Endothelial cell of umbilical vein (primary cell): ENCODE measurements around the gene TMEM38A.

Source experiments
- CTCF ChIP-seq, 2 donors: IDR thresholded peaks; 1 replicate in 1 of 2; 2 replicates in 1 of 2; pipeline ENCODE4 v1.5.1; 2011; ENCODE audit warnings: low read length in 2 of 2, mild to moderate bottlenecking in 2 of 2, moderate library complexity in 2 of 2, control low read depth in 1 of 2, inconsistent platforms in 1 of 2, low read depth in 1 of 2; ENCODE audit not compliant: insufficient read depth in 1 of 2; ENCODE audit errors: extremely low read depth in 1 of 2
- EZH2 ChIP-seq: IDR thresholded peaks from 2 replicates; pipeline ENCODE4 v1.6.1; 2012; ENCODE audit warnings: borderline replicate concordance, low read depth, mild to moderate bottlenecking, moderate library complexity, low read length, inconsistent platforms; ENCODE audit not compliant: severe bottlenecking
- FOS ChIP-seq: IDR thresholded peaks from 2 replicates; pipeline ENCODE4 v1.6.1; 2011; ENCODE audit warnings: mild to moderate bottlenecking, low read length, moderate library complexity, borderline replicate concordance; ENCODE audit not compliant: insufficient read depth
- GATA2 ChIP-seq: IDR thresholded peaks from 2 replicates; pipeline ENCODE4 v1.7.0; 2011; ENCODE audit warnings: low read depth, mild to moderate bottlenecking, moderate library complexity, mixed read lengths, low read length; ENCODE audit not compliant: insufficient read length, insufficient read depth
- JUN ChIP-seq: IDR thresholded peaks from 2 replicates; pipeline ENCODE4 v1.6.1; 2011; ENCODE audit warnings: borderline replicate concordance, low read depth; ENCODE audit not compliant: insufficient read length, insufficient read depth
- MAX ChIP-seq: IDR thresholded peaks from 2 replicates; pipeline ENCODE4 v1.6.1; 2011; ENCODE audit not compliant: insufficient read depth, insufficient read length
- MYC ChIP-seq: IDR thresholded peaks from one replicate; pipeline ENCODE4 v1.6.1; 2011; ENCODE audit warnings: mild to moderate bottlenecking, low read depth, low read length
- POLR2A ChIP-seq: IDR thresholded peaks from 2 replicates; pipeline ENCODE4 v1.6.1; 2012; ENCODE audit warnings: low read depth, mild to moderate bottlenecking, control low read depth, low read length
- POLR2AphosphoS5 ChIP-seq: IDR thresholded peaks from 2 replicates; pipeline ENCODE4 v1.6.1; 2012; ENCODE audit warnings: low read depth, mild to moderate bottlenecking, control low read depth, low read length, moderate library complexity; ENCODE audit not compliant: insufficient read depth

GRCh38 chr19:16678498-16678897 is 17.6 kb downstream of the TMEM38A start:
- TF ChIP-seq MYC (no peak), CTCF (IDR thresholded peaks at IDR 0.05; ENCODE audit: extremely low read depth in 1 of 2, insufficient read depth in 1 of 2, low read depth in 1 of 2, low read length in 2 of 2) (no peak), EZH2 (no peak), POLR2A (no peak), POLR2AphosphoS5 (no peak), FOS (no peak), JUN (no peak), GATA2 (no peak), MAX (no peak)
